ENCODE data around the gene CSNK2A1. TPM values are rescaled to one million over a fixed set of nuclear protein-coding genes. Genes with fewer than 3 reads are reported as not detected.
"Not testable (repeated sequence)": the region's sequence is repeated elsewhere in the genome, so short reads cannot be mapped to it uniquely, and the experiment has no call there.

Gene CSNK2A1
- total RNA-seq, 1 donor from 2014 or later, result 128 TPM

DNA sequence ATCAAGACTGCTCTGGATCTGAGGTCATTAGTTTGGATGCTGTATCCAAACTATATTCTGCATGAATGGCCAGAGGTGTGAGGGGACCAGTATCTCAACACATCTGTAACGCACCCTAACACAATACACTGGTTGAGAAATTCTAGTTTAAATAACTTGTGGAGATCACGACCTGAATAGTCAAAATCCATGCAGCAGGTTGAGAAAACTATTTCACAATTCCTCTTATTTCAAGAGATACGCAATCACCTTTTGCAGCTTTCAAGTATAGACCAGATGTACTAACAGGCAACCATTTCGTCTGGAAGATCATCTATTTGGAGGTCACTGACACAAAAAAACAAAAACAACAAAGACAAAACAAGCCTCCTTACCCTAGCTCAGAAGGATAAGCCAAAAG is 11.1 kb downstream of the CSNK2A1 start:
- no peak for DNase-seq

DNA sequence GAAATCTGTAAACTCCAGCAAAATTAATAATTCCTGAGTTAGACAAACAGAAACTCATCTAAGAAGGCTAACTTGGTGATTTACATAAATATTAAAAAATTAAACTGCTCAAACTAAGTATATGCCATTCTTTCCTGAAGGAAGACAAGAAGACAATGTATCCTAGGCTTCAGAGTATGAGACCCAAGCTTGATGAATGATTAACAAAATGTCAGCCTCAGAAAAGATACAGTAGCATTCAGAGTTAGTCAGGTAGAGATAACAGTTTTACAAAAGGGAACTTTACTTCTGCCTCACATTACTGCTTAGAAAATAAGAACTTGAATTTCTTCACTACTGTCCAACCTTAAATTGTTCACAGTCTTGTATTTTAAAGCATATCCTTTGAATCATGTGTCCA is 12.0 kb downstream of the CSNK2A1 start:
- DNase-seq, result no peak

DNA sequence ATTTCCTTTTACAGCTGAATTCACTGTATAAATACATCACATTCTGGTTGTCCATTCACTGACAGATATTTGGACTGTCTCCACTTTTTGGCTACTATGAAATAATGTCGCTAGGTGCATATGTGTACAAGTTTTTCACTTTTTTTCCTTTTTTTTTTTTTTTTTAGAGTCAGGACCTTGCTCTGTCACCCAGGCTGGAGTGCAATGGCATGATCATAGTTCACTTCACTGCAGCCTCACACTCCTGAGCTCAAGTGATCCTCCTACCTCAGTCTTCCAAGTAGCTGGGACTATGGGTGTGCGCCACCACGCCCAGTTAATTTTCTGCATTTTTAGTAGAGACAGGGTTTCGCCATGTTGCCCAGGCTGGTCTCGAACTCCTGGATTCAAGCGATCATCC is 13.3 kb downstream of the CSNK2A1 start:
- DNase-seq, result no peak

DNA sequence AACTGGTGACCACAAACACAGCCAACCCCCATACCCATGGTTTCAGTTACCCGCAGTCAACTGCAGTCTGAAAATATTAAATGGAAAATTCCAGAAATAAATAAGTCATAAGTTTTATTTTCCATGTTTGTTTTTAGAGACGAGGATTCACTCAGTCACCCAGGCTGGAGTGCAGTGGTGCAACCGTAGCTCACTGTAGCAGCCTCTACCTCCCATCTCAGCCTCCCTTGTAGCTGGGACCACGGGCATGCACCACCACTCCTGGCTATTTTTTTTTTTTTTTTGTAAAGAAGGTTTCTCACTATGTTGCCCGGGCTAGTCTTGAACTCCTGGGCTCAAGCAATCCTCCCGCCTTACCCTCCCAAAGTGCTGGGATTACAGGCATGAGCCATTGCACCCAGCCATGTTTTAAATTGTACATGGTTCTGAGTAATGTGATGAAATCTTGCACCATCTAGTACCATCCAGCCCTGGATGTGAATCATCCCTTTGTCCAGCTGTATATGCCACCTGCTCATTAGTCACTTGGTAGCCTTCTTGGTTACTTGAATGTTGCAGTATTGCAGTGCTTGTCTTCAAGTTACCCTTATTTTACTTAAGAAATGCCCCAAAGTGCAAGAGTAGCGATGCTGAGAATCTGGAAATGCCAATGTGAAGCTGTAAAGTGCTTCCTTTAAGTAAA is 14.5 kb downstream of the CSNK2A1 start:
- DNase-seq, result peak; percentile 72

DNA sequence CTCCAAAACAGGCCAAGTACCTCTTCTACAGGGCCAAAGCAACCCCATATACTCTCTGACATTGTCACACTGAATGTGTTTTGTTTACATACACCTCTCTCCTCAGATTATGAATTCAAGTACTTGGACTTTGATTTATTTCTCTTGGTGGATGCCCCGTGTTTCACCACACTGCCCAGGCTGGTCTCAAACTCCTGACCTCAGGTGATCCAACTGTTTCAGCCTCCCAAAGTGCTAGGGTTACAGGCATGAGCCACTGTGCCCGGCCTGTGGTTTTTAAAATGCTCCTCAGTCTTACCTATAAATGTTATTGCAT is 16.1 kb downstream of the CSNK2A1 start:
- DNase-seq, result no peak

DNA sequence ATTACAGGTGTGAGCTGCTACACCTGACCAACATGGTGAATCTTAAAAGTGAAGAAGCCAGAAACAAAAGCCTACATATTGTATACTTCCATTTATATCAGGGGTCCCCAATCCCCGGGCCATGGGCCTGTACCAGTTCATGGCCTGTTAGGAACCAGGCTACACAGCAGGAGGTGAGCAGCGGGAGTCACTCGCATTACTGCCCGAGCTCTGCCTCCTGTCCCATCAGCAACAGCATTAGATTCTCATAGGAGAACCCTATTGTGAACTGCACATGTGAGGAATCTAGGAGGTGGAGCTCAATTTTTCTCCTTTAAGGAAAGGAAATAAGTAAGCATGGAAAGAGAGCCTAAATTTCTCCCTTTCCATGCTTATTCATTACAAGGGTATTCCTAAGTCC is 21.7 kb downstream of the CSNK2A1 start:
- no peak for DNase-seq

DNA sequence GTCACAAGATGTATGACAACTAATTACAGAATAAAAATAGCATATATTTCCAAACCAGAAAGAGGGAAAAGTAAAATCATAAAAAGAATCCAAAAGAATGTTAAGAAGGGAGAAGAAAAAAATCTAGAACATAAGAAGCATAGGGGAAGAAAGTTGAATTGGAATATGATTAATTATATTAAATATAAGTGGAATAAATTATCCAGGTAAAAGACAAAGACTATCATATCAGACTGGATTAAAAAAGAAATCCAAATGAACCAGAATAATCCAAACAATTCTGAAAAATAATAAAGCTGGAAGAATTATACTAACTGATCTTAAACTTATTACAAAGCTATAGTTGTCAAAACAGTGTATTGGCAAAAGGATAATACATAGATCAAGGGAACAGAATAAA is 23.6 kb downstream of the CSNK2A1 start:
- DNase-seq, result no peak

DNA sequence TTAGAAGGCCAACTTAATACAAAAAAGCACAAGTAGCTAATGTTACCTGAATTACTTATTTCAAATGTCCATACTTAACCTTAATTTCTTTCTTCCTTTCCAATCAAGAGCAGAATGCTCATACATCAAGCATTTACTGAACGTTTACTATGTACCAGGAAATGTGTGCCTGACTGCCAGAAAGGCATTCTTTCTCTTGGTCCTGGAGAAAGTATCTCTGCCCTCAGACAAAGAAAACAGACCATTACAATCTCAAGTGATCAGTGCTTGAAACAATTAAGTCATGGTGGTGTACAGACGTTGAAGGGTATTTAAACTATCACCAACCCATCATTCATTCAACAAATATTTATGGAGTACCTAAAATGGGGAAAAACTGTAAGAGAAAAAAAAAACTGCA is 26.4 kb downstream of the CSNK2A1 start:
- DNase-seq, result peak; percentile 11

DNA sequence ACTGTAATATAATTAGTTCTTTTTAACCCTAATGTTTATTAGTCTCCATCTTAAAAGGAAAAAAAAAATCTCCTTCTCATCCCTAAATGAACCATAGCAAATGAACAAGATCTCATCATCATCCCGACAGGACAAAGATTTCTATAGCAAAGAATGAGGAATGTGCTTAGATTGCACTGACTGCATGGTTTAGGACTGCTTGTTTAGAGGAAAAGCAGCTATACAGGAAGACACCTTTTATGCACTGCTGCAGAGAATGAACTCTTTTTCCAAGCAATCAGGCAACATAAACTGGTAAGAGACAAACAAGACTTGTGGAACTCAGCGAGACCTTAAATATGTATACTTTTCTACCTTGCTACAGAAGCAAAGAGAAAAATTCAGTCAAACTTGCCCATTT is 26.8 kb downstream of the CSNK2A1 start:
- DNase-seq, result peak; percentile 9

DNA sequence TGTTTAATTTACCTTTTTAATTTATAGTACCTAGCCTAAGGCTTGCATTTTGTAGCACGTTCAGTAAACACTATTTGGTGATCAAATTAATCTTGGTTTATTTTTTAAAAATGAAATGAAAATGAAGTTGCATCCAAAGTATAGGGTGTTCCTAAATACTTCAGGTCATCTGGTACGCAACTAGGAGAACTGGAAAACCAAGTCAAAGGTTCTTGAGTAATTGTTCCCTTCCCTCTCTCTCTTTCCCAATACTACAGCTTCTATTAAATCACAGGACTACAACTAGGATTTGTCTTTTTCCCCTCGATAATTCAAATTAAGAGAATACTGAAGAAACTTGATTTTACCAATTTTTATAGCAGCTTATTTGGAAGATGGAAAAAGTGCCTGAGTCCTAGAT is 27.9 kb downstream of the CSNK2A1 start:
- DNase-seq, result no peak

DNA sequence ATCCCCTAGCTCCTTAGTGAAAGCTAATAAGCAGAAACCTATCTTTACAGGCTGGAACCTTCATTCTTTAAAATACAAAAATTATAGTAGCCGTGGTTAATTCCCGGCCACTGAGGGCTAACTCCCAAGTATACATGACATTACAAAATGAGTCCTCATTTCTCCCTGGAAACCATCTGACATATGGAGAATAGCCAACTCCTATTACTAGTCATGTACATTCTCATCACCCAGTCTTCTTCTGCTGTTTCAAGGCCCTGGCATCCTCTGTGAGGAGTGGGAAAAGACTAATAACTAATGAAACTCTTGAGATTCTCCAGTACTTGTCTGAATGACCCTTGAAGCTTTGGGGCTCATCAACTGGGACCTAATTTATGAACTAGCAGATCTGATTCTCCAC is 30.2 kb downstream of the CSNK2A1 start:
- DNase-seq, result no peak

DNA sequence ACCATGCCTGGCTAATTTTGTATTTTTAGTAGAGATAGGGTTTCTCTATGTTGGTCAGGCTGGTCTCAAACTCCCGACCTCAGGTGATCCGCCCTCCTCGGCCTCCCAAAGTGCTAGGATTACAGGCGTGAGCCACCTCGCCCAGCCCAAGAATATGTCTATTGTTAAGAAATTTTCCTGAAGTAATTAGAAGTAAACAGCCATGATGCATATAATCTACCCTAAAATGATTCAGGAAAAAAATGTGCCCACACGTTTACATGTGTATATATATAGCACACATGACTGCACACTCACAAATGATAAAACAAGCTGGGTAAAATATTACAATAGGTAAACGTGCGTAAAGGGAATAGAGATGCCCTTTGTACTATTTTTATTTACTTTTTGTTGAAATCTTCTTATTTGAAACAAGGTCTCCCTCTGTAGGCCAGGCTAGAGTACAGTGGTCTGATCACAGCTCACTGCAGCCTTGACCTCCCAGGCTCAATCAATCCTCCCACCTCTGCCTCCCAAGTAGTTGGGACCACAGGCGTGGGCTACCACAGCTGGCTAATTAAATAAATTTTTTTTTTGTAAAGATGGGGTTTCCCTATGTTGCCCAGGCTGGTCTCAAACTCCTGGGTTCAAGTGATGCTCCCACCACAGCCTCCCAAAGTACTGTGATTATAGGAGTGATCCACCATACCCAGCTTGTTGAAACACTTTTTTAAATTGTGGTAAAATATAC is 33.1 kb downstream of the CSNK2A1 start:
- not testable (repeated sequence) for DNase-seq

DNA sequence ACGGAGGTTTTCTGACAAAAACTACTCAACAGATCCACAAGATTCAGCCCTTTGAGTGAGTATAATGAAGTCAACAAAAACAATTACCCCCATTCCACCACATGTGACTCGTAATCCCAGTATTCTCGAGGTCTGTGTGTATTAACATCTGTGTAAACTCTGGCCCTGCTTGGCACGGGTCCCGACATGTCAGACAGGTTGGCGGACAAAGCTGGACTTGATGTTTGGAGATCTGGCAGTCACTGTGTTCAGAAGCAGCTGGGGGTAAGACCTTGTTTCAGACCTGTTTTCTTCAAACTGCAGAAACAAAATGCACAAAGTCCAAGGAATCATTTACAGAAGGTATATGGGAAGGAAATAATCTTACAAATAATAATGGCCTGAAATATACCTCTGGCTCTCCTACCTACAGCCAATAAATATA is 35.2 kb downstream of the CSNK2A1 start:
- DNase-seq, result not testable (repeated sequence)

DNA sequence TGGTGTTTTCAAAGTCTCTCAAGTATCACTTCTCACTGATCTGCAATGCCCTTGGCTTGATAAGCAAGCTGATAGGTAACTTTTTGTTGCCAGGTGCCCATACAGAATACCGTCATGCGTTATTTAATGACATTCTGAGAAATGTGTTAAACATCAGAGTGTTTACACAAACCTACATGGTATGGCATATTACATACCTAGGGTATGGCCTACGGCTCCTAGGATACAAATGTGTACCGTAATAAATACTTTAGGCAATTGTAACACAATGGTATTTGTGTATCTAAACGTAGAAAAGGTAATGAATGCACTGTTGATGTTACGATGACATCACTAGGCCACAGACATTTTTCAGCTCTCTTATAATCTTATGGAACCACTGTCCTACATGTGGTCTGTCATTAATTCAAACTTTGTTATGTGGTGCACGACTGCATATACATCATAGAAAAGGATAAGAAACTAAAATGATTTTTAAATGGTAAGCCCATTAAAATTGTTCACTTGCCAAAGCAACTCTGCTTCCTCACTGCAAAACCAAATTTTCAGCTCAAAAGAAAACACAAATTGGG is 35.7 kb downstream of the CSNK2A1 start:
- no peak for DNase-seq

DNA sequence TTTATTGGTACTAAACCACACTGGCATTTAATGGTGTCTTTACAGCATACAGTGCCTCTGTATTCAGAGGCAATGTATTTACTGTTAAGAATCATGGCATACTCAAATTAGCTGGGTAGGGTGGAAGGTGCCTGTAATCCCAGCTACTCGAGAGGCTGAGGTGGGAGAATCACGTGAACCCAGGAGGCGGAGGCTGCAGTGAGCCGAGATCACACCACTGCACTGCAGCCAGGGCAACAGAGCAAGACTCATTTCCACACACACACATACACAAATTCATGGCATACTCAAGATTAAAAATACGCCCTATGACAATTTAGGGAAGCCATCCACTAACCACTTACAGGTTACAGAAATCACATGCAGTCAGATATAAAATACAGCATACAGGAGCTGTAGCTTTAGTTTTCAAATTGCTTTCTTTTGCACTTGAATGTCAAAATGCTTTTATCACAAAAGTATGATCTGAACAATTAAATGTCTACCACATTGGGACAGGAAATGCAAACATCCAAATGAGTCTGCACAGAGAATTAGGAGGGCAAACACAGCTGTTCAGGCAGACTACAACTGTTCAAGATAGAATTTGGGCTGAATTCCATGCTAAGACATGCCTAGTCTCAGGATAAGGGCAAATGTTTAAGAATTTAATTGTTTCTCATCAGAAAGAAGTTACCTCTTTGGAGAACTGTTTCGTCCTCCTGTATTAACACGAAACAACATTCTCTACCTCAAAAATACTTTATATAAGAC is 36.4 kb downstream of the CSNK2A1 start:
- DNase-seq, result no peak

DNA sequence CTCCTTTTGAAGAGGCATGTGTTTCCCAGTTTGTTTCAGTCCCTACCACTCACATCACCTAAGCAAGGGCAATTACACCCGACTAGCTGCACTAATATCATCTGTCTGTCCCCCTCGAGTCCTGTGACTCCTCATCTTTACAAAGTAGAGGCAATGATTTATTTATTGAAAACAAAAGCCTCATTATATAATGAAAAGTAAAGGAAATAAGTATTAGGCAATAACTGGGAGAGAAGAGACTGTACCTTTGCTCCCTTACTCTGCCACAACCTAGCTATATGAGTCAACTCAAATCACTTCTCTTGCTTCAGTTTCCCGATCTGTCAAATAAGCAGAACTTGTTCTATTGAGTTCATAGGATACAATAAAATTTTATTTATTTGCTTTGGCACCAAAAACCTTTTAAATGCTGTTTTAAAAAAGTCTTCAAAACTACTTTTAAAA is 38.9 kb downstream of the CSNK2A1 start:
- no peak for DNase-seq

DNA sequence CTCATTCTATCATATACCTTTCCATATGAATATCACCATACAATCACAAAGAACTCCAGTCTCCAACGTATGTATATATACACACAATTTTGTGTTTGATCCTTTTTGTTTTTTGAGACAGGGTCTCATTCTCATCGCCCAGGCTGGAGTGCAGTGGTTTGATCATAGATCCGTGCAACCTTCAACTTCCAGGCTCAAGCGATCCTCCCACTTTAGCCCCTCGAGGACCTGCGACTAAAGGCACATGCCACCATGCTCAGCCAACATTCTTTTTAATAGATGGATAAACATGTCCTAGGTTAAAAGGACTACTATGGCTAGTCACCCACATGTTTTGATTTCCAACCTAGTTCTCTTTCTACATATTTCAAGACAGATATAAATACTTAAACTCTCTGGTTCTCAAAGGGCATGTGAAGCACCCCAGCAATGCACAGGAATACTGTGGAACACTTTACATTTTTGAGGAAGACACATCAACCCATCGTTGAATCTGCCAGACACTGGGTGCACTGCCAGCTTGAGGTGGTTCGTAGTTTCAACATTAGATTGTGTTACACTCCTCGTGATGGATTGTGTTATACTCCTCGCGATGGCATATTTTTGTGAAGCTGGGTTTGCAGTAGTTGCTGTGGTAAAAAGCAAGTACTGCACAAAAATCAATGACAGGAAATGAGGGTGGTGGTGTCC is 40.4 kb downstream of the CSNK2A1 start:
- DNase-seq, result no peak

DNA sequence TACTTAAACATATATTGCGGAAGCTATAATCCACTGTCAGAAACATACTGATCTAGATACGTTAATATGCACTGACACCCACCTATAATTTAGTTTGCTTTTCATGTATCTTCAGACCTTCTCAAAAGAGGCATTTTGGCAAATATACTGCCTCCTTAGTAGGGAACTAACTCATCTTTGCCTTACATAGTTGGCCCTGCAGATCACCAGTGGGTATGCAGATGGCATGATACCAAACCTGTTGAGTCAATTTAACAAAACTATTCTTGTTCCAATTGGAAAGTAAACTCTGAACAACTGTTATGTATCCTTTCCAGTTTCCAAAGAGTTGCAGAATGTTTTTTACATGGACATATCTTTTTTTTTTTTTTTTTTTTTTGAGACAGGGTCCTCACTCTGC is 45.6 kb downstream of the CSNK2A1 start:
- no peak for DNase-seq

DNA sequence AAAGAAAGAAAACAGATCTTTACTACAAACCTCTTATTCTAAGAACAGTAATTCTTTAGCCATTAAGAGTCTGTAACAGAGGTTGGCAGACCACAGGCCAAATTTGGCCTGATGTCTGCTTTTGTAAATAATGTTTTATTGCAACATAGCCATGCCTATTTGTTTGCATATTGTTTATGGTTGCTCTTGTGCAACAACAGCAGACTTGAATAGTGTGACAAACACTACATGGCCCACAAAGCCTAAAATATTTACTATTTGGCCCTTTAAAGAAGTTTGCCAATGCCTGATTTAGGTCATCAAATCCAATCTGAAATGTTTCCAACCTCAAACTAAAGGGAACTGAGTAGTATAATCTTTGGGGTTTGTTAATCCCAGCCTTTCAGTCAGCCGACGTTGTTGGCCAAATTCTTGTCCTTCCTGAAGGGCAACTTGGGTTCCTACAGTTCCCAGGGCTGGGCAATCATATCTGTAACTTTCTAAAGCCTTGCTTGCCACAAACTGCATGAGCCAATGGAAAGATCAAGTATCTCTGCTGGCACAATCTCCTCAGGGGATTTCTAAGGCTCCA is 47.4 kb downstream of the CSNK2A1 start:
- DNase-seq, result no peak

DNA sequence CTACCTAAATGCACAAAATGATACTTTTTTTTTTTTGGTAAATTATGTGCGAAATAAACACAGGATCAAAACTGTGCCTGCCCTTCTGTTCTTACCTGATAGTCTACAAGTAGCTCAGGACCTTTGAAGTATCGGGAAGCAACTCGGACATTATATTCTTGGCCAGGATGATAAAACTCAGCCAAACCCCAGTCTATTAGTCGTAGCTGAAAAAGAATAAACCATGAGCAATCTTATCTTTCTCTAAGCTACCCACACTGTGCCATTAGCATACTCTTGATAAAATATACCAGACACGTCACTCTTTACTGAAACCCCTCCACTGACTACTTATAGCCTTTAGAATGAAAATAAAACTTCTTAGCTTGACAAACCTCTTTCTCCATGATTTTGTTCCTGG is 51.4 kb downstream of the CSNK2A1 start:
- DNase-seq, result no peak

DNA sequence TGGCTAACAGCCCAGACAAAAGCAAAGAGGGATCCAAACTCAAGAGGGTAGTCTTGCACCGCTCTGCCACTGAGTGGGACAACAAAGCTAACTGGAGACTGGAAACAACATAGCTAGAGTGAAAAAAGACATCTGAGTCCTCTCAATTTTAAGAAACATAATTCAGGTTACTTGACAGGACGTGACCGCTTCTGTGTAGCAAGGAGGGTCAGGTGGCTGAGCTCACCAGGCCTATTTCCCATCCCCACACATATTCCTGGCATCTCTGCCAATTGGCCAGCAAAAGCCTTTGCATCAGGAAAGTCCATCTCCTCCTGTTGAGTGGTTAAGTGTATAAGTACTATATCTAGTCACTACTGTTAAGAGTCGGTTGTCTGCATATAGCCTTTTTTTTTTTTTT is 55.9 kb downstream of the CSNK2A1 start:
- no peak for DNase-seq

DNA sequence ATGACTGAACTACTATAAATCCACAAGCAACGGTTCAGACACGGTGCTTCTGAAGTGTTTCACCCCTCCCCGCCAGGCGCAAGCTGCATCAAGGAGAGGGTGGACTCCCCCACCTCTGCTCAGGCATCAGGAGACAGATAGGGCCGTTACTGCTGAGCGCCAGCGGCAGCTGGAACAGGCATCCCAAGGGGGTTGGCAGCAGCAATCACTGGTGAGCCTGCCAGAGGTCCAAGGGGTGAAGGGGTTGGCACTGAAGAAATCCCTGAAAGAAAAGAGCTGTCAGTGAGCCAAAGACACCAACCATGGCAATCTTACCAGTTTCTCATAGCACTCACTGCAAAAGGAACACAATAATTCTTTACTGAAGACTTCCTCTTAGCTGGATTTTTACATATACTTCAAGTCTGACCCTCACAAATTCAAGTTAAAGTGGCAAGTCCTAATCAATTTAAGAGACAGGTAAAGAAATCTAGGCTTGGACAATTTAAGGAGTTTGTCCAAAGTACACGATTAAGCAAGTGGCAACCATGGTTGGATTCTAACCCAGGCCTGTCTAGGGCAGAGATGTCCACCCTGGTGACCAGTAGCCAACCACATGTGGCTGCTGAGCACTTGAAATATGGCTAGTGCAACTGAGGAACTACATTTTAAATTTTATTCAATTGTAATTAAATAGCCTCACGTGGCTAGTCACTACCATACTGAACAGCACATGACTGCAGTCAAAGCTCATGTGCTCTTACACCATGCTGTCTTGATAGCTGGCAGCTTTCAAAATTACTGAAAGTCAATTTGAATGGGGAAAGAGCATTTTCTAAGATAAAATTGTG is 59.6 kb downstream of the CSNK2A1 start:
- no peak for DNase-seq

All from dermis blood vessel endothelial cell (primary cell).